ENCODE data around the gene PARD3.
"Not testable (repeated sequence)": the region's sequence is repeated elsewhere in the genome, so short reads cannot be mapped to it uniquely, and the experiment has no call there.

Gene PARD3

DNA sequence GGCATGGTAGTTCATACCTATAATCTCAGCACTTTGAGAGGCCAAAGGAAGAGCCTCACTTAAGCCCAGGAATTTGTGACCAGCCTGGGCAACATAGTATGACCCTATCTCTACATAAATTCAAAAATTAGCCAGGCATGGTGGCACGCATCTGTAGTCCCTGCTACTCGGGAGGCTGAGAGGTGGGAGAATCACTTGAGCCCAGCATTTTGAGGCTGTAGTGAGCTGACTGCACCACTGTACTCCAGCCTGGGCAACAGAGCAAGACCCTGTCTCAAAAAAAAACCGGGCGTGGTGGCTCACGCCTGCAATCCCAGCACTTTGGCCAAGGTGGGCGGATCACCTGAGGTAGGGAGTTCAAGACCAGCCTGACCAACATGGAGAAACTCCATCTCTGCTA is 19.8 kb downstream of the PARD3 start:
- DNase-seq: no peak

DNA sequence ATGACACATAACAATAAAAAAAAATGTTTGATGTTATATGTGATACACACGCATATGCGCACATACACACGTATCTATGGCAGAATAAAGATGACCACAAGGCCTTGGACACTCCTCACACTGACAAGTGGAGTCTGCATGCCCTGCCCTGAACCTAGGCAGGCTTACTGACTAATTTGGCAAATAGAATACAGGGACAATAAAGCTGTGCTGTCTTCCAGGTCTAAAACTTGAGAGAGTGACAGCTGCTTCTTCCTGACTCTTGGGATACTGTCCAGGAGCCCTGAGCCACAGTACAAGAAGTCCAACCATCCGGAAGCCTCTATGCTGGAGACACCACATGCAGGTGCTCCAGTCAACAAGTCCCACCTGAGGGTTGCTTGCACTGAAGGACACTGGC is 20.3 kb downstream of the PARD3 start:
- no peak for DNase-seq

DNA sequence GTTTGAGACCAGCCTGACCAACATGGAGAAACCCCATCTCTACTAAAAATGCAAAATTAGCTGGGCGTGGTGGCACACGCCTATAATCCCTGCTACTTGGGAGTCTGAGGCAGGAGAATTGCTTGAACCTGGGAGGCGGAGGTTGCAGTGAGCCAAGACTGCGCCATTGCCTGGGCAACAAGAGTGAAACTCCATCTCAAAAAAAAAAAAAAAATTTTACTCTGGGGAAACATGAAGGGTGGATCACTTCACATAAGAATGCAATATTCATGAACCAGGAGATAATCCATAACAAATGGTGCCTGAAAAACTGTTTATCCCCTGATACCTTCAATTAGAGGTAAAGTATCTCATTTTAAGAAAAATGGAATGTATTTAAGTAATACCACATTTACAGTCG is 21.5 kb downstream of the PARD3 start:
- DNase-seq: not testable (repeated sequence)

DNA sequence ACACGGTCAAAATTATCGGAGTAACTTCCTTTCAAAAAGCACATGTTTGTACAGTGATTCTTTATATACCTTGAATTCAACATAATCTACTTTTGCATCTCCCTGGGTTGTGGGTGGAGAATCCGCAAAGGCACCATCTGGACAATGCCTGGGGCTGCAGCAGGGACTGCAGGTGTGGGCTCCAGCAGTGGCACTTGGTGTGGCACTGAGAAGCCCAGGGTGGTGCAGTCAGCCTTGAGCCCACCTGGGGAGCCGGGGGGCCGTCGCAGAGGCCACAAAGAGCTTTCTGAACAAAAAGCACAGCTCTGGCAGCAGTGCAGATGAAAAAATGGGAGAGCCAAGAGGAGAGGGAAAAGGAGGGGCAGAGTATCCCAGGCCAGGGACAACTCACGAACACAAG is 22.2 kb downstream of the PARD3 start:
- DNase-seq: no peak

DNA sequence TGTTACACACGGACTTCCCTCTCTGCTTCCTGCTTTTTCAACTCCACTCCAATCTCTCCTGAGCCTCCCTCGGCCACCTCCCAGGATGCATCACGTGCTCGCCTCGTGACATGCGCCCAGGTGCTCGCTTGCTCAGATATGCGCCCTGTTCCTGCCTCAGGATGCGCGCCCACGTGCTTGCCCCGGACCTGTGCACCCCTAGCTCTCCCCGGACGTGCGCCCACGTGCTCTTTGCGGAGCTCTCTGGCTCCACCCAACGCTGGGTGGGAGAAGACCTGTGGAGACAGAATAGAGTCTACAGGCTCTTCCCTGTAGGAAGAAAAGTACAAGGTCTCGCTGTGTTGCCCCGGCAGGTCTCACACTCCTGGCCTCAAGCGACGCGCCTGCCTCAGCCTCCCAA is 23.1 kb downstream of the PARD3 start:
- DNase-seq: no peak

DNA sequence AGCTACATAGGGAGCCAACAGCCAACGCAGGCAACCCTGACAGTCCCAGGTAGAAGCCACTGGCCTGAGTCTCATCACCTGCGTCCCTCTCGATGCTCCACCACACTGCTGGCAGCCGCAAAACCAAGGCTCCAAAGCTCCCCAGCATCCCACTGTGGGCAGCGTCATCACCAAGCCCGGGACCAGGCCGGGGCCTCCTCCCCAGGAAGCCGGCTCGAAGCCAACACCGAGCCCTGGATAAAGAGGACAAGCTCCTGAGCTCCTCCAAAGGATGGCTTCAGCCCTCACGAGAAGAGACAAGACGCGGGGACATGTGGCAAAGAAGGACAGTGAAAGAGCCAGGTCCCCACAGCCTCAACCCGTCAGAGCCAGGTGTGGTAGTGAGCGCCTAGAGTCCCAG is 23.9 kb downstream of the PARD3 start:
- DNase-seq: no peak

DNA sequence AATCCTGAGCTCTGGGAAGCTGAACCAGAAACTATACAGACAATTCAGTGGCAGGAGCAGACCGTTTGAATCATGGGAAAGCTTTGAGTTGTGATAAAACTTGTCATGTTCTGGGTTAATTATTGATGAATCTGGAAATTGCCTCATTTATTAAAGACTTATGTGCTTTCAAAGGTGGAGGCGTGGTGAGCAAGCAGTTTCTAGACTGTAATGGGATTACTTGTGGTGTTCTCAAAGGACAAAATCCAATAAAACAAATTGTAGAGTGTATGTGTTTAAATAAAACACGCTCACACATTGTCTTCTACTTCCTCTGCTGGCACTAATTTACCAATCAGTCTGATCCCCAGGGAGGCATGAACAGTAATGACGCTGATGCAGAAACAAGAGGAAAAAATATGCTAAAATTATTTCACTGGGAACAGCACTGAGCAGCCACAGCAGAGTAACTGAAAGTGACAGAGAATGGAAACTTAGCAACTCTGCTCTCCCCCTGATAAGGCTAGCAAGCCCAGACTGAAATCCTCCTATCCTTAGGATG is 25.1 kb downstream of the PARD3 start:
- DNase-seq: no peak

DNA sequence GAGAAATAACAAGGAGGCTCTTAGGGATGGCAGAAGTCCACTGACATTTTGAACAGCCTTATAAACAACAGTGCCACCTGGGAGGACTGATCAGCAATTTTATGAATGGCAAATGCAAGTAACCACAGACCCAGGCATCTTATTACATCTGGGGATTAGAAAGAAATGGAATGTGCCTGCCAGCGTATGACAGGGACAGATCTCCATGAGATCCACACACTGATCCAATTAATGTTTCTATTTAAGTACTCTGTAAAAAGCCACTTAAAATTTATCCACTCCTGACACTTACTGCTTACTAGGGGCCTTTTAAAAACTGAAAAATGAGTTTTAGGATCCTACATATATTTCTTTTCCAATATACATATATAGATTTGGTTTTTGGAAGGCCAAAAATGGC is 28.6 kb downstream of the PARD3 start:
- DNase-seq: no peak

DNA sequence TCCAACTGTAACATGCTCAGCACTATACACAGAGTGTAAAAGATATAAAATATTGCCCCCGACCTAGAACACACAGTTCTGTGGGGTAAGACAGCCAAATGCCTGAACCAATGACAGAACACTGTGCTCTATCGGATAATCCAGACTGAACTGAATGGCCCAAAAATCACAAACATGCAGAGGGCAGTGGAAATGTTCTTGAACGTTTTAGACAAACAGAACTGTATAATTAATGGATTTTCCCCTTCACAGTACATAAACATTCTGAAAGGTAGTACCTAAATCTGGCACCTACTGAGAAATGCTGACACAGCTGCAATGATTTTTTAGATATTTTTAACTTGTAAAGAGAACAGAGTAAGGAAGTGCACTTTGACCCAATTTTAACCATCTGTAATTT is 33.4 kb downstream of the PARD3 start:
- DNase-seq: no peak

DNA sequence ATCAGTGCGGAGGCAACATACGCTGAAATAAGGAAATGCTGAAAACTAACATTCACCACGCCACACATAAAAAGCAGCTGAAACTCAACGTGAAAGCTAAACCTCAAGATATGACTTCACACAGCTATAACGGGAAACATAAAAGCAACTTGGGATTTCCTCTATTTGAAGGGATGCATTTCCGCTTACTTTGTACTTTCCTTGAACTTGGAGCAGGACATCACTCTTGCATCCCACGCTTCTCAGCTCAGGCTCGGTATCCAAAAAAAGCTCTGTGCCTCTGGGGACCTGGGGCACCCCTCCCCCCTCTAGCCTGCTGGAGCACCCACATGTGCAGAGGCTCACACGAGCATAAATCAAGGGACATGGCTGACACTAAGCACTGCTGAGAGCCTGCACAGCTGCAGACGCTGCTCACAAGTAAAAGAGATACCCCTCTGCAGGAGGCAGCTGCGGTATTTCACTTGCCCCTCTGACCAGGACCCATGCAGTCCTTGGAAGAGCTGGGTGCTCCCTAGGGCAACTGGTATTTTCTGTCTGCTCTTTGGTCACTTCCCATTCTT is 34.2 kb downstream of the PARD3 start:
- no peak for DNase-seq

DNA sequence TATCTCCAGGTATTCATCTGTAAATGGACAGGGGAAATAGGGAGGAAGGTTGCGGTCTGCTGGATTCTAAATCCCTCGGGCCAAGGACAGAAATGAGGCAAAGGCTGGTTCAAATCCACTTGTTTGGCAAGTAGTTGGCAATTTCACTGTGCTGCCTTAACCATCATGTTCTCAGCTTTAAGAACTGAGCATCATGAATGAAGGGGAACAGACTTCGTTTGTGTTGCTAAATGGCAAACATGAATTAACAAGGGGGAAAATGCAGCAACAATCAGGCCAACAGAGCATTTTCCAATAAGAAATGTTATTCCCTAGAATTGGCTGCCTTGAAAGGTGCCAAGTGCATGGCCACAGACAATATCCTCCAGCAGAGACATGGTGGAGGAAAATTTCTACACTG is 36.9 kb downstream of the PARD3 start:
- no peak for DNase-seq

DNA sequence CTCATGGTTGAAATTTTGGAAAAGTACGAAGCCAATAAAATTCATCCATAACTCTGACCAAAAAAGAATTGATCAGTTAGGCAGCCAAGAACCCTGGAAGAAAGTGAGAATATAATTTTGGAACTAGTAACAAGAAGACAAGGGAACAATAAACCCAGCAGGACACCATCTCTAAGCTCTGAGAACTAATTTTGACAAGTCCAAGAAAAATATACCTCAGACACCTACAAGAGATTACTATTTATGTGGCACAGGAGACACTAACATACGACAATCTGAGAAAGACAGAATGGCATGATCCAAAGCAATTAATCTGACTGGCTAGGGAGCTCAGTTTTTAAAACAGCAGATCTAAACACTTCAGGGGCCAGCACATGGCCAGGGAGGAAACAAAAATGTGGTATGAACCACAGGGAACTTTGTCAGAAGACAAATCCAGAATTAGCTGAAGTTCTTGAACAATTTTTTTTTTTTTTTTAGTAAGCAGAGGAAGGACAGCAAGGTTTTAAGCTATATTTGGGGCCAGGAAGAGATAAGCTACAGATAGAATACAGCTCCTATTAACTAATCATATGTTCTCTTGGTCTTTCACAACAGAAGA is 38.9 kb downstream of the PARD3 start:
- DNase-seq: no peak

DNA sequence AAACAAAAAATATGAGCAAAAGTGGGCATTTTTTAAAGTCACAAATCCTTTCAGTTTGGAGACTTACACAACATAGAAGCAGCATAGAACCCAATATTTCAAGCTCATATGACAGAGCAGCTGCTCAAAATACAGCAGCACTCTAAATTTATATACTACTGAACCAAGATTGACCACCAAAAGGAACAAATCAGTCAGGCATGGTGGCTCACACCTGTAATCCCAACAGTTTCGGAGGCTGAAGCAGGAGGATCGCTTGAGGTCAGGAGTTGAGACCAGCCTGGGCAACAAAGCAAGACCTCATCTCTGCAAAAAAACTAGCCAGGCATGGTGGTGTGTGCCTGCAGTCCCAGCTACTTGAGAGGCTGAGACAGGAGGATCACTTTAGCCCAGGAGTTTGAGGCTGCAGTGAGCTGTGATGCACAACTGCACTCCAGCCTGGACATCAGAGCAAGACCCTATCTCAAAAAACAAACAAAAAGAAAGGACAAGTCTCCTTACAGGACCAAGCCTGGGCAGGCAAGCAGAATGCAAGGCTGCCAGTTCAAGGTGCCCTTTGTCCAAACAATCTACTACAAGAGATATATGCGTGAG is 40.0 kb downstream of the PARD3 start:
- no peak for DNase-seq

DNA sequence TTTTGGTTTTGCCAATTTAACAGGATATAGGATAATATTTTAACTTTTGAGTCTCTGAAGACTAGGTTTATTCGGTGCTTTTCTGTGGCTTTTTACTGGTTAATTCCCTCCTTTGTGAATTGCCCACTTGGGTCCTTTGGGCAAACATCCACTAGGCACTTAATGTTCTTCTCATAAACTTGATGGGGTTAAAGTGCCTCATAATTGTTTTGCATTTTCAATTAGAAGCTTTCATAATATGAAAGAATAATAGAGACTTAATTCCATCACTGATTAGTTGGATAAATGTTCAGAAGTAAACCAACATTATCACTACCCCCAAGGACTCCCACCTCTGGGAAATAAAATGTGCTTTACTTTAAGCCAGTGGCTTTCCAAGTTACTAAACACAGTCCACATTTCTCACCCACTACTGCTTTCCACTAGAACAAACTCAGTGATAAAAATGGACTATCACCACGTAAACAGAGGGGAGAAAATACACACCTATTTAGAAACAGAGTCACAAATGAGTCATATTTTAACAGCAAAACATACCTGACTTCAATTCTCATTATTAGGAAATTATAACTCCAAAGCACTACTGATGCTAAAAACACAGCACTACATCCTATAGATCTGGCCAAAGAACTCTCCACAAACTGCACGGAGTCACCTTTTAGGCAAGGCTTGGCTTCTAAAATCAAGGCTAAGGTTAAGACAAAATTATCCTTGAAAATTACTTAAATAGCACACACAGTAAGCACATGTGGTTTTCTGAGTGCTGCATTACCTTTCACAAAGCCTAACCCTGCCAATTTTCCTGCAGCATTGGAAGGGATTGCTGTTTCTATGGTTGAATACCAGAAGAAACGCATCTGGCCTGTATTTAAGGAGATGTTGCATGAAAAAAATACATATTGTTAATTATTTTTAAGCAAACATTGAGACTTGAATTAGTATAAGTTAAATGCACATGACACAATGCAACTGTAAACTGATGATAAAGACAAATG is 41.2 kb downstream of the PARD3 start:
- no peak for DNase-seq

DNA sequence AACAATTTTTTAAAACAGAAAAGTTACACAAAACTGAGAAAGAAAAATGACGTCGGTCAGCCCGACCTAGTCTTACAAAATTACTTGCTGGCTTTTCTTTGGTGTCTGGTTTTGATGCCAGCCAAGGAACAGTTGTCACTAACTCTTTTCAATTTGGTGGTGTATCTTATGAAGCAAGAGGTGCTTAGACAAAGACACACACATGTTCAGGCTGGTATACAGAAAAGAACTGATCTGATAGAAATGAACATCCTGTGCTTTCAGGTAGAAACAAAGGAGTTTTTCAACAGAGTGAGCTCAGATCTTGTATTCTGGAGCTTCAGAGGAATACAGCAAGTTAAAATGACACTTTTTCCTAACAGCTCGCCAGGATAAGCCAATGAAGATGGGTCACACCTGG is 43.6 kb downstream of the PARD3 start:
- no peak for DNase-seq

DNA sequence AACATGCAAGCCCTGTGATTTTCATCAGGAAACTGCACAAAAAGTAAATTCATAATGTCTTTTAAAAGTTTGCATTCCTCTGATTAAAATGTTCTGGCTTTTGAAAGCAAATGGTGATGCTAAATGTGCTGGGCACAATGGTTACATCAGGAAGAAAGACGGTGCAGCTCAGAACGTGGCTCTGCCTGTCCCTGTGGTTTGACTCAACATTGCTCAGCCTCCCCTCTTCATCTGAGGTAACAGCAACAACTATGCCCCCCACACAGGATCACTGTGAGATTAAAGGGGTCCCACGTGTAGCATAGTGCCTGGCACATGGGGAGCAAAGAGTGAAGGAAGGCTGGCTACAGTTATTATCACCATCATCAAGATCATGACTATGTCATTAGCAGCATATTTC is 44.0 kb downstream of the PARD3 start:
- no peak for DNase-seq

DNA sequence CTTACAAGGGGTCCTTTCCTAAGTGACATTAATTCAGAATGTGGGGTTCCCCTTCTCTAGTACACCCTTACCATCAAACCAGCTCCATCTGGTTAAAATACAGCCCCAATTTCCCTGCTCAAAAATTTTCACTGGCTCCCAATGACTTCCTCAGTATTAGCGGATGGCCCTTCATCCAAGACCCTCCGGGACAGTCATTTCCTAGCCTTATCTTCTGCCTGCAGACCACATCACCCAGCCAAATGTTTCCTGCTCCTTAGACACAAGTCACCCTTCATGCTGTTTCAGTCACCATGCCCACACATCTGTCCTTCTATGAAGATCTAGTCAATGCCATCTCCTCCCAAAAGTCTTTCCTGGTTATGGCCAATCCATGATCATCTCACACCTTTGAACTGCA is 45.2 kb downstream of the PARD3 start:
- no peak for DNase-seq

DNA sequence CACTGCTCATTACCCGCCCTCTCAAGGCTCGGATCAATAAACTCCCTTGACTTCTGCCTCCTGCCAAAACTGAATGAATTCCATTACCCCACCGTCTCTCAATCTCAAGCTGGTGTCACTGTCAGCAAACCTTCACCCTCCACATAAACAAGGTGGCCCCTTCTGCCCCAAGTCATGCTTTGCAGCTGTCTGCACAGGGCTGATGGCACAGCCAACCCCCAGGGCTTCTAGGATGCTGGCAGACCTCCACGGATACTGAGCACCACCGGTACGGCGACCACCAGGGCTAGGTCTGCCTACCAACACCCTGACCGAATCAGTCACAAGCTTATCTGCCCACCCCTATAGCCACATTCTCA is 46.1 kb downstream of the PARD3 start:
- DNase-seq: no peak

DNA sequence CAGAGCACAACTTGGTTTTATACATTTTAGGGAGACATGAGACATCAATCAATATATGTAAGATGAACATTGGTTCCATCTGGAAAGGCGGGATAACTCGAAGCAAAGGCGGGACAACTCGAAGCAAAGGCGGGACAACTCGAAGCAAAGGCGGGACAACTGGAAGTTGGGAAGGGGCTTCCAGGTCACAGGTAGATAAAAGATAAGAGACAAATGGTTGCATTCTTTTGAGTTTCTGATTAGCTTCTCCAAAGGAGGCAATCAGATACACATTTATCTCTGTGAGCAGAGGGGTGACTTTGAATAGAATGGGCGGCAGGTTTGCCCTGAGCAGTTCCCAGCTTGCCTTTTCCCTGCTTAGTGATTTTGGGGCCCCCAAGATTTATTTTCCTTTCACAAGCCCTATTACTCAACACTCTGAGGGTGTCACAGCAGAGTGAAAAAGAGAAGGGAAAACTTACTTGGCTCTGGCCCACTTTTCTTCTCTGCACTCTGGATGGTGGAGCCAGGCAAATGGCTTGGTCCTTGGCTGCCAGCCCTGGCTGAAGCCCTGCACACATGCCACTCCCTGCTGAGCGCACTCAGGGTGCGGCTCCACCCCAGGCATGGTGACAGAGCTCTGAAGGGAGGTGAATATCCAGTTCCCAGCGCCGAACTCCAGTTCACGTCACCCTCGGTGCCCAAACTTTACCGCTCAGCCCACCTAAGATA is 46.7 kb downstream of the PARD3 start:
- DNase-seq: no peak

DNA sequence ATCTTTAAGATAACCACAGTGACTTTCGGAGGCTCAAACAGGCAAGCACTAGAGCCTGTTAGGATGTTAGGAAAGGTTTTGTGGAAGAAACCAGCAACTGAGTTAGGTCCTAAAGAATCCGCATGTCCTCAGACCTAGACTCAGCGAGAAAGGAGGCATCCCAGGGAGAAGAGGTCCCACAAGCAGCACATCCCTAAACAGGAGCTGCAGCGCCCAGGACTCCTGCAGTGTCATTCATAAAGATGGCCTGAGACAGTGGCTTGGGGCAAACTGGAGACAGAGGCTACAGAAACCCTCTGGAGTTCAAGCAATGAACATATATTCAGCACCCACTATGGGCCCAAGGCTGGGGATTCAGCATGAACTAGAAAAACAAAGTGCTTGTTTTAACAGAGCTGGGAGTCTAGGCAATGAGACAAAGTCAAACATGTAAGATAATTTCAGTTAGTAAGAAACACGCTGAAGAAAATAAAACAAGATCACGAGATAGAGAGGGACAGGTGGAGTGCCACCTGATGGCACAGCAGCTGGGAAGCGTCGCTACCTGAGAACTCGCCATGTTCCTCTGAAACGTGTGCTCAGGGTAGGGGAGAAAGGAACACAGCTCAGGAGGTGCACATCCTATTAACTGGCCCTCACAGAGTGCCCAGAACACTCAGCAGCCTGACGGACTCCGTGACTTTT is 48.1 kb downstream of the PARD3 start:
- no peak for DNase-seq

DNA sequence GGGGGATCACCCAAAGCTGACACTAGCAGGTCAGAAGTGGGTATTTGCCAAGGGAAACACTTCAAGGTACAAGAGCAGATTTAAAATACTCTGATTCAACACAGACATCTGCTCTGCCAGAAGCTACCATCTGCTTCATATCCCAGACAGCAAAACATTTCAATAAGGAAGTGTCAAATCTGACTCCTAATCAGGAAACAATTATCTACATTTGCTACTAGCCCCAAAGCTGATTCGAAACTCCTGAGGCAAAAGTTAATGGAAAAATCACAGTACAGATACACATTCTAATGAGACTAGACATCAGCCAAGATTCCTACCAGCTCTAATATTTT is 48.9 kb downstream of the PARD3 start:
- DNase-seq: no peak

DNA sequence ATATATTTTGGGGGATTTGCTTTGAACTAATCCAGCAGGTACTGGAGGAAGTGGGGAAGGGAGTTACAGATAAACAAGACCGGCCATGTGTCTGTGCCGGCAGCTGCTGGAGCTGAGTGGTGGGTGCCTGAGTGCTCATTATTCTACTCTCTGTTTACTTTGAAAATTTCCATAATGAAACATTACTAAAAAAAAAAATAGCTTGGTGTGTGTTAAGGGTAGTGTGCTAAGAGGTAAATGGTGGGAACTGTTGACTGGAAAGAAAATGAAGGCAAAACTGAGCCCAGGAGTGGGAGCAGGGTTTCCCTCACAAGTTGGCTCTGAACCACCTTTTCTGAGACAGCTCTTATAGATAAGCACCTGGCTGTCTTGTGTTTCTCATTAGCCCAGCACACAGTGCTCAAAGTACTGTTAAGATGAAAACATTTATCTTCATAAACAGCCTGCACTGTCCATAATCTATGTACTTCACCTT is 50.6 kb downstream of the PARD3 start:
- no peak for DNase-seq

Measured in activated CD4-positive, alpha-beta T cell treated with anti-CD3 and anti-CD28 coated beads, Interleukin-2, amount 50 U/mL, for 1 hour (primary cell).